Transverse colon (tissue), 4 donors: ENCODE results near the gene ROS1. TPM values are rescaled to one million over a fixed set of nuclear protein-coding genes. Genes with fewer than 3 reads are reported as not detected.
"Not testable (repeated sequence)": the region's sequence is repeated elsewhere in the genome, so short reads cannot be mapped to it uniquely, and the experiment has no call there.

Experiments used
- DNase-seq: peaks from one replicate; pipeline ENCODE4 v3.0.0-alpha.2; 2019
- H3K27ac ChIP-seq, 4 donors: fragments of 200-600 bp; sonication (generic); 2 replicates each; pipeline ENCODE4 v1.5.1; 2016 to 2018; ENCODE audit warnings: inconsistent platforms in 4 of 4
- H3K27me3 ChIP-seq: fragments of 200-600 bp; sonication (generic); 2 replicates; pipeline ENCODE4 v1.5.1; 2017; ENCODE audit warnings: inconsistent platforms
- H3K36me3 ChIP-seq, 4 donors: fragments of 200-600 bp; sonication (generic); 2 replicates each; pipeline ENCODE4 v1.5.1; 2017 to 2019; ENCODE audit warnings: inconsistent platforms in 4 of 4
- H3K4me1 ChIP-seq, 4 donors: fragments of 200-600 bp; sonication (generic); 2 replicates each; pipeline ENCODE4 v1.5.1; 2017 to 2020; ENCODE audit warnings: inconsistent platforms in 4 of 4
- H3K4me3 ChIP-seq, 4 donors: fragments of 200-600 bp; sonication (generic); 1 replicate in 1 of 4; 2 replicates in 3 of 4; pipeline versions ENCODE4 v1.5.1 to v1.6.1; 2017 to 2019; ENCODE audit warnings: inconsistent platforms in 4 of 4
- H3K9me3 ChIP-seq, 2 donors: fragments of 200-600 bp; sonication (generic); 2 replicates each; pipeline ENCODE4 v1.5.1; 2017 to 2019; ENCODE audit warnings: inconsistent platforms in 2 of 2
- EP300 ChIP-seq: sonication (generic); formaldehyde crosslinking; IDR thresholded peaks from one replicate; pipeline ENCODE4 v1.6.1; 2017; ENCODE audit warnings: antibody characterized with exemption, low read depth
- POLR2A ChIP-seq: fragments of 450-650 bp; IDR thresholded peaks from one replicate; pipeline ENCODE4 v1.6.1; 2016; ENCODE audit warnings: antibody characterized with exemption, mild to moderate bottlenecking, moderate library complexity
- POLR2AphosphoS5 ChIP-seq, 3 donors: sonication (generic); formaldehyde crosslinking; IDR thresholded peaks; one replicate each; pipeline ENCODE4 v1.6.1; 2016; ENCODE audit warnings: antibody characterized with exemption in 3 of 3
- WGBS, 2 donors: methylation state at CpG; one replicate each; pipeline ENCODE4 v1.1.5; 2018; ENCODE audit warnings: low coverage in 1 of 2; 5-methylcytosine and 5-hydroxymethylcytosine counted together
- in situ Hi-C, 4 donors: fragments of 200-750 bp; cut with MboI; loops; one replicate each; pipeline versions ENCODE4 v1.15.0 to v1.15.1; 2017; ENCODE audit warnings: low sequenced_read_pairs in 3 of 4, low pct_ligation_motif_present in 1 of 4, low pct_unique_long_range_greater_than_20kb in 1 of 4
- intact Hi-C: fragments of 100-400 bp; cut with DNase I; formaldehyde crosslinking; loops from one replicate; pipeline ENCODE4 v1.15.1; 2023; ENCODE audit warnings: low total_unique reads
- total RNA-seq, 4 donors: library from RNA; depleted of rRNA; stranded (reverse); fragments of >200 nt; gene quantifications; one replicate each; pipeline ENCODE4 v1.1.0, GENCODE V29; 2016
- TF ChIP-seq, protein P1 (sequence below), 5 experiments: fragments of 200-600 bp in 3 of 5; fragments of 450-650 bp in 2 of 5; sonication (generic) in 3 of 5; IDR thresholded peaks; 1 replicate in 2 of 5; 2 replicates in 3 of 5; pipeline ENCODE4 v1.5.1; 2016 to 2017; ENCODE audit warnings: antibody characterized with exemption in 5 of 5, inconsistent platforms in 3 of 5, mild to moderate bottlenecking in 2 of 5, moderate library complexity in 1 of 5

The ROS1 gene
- 1 to 10 TPM in 2 of 4 donors, under 1 TPM in 1, not detected in 1; 0.80 to 4.1 (median 2.5) TPM for total RNA-seq

DNA sequence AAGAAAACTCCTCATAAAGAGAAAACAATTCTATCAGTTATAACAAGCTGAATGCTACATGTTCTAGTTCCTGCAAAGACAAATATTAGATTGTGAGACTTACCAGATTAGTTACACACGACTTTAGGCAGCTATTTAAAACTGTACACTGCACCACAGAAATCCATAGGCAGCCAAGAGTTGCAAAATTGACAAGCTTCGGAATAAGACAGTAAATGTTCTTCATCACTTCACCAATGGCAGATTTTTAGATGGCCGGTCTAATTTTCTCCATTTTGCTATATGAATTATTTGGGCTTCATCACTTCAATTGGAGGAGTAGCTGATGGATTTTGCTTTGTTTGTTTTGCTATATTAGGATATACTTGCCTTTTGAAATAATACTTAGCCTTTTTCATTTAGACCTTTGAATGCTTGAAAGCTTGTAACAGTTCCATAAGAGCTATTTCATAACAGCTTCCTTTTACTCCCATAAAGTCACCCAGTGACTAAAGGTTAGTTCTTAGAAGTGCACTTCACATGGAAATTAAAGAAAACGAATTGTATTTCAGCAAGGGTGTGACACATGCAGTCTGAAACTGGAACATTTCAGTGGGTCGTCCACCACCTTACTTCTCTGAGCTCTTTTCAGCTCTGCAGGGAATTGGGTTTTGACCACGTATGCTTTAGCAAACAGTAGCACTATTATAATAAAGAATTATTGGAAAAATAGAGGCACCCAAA, at the start of gene ROS1:
TSS of gene ROS1 (minus strand) at position 512 of the 723 bp plus-strand sequence. CDS start at position 226, 286 bp downstream.
- no peaks in the 10 kb centered on the region for H3K27me3 ChIP-seq
- intact Hi-C loops, result no loop called here
- no peaks in the 10 kb centered on the region for H3K9me3 ChIP-seq
- peak within 1 kb of the TSS; percentile 39 to 68 (median 62) for H3K27ac ChIP-seq
- peaks cover 0 to 17% (median 3%) of the 10 kb centered on the region in 4 donors for H3K4me1 ChIP-seq
- H3K36me3 ChIP-seq, result no peaks in the 10 kb centered on the region
- no peak within 1 kb of the TSS for H3K4me3 ChIP-seq
- no peak for DNase-seq
- in situ Hi-C loops, result no loop called here
- TF ChIP-seq, protein P1, sequence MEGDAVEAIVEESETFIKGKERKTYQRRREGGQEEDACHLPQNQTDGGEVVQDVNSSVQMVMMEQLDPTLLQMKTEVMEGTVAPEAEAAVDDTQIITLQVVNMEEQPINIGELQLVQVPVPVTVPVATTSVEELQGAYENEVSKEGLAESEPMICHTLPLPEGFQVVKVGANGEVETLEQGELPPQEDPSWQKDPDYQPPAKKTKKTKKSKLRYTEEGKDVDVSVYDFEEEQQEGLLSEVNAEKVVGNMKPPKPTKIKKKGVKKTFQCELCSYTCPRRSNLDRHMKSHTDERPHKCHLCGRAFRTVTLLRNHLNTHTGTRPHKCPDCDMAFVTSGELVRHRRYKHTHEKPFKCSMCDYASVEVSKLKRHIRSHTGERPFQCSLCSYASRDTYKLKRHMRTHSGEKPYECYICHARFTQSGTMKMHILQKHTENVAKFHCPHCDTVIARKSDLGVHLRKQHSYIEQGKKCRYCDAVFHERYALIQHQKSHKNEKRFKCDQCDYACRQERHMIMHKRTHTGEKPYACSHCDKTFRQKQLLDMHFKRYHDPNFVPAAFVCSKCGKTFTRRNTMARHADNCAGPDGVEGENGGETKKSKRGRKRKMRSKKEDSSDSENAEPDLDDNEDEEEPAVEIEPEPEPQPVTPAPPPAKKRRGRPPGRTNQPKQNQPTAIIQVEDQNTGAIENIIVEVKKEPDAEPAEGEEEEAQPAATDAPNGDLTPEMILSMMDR (IDR thresholded peaks at IDR 0.05), result no peak
- TF ChIP-seq POLR2A (no peak), EP300 (no peak), POLR2AphosphoS5 (IDR thresholded peaks at IDR 0.05) (no peak)
- WGBS, 2 donors, result 50 to 55% methylated on average over 6 of the region's 6 CpGs

DNA sequence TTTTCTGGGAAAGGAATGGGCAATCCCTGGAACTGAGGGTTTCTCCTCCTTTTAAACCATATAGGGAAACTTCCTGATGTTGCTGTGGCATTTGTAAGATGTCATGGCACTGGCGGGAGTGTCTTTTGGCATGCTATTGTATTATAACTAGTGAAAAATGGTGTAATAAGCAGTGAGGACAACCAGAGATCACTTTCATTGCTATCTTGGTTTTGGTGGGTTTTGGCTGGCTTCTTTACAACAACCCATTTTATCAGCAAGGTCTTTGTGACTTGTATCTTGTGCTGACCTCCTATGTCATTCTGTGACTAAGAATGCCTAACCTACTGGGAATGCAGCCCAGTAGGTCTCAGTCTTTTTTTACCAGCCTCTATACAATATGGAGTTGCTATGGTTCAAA, 47.7 kb upstream of the ROS1 start:
- Histone ChIP-seq H3K36me3 (no peaks in the 10 kb centered on the region), H3K9me3 (no peaks in the 10 kb centered on the region), H3K4me1 (peaks cover 0 to 5% (median 0%) of the 10 kb centered on the region in 4 donors), H3K4me3 (no peak overlapping the region), H3K27ac (no peak overlapping the region), H3K27me3 (no peaks in the 10 kb centered on the region)
- intact Hi-C loops (no loop called here), in situ Hi-C loops (no loop called here)
- WGBS, 2 donors, result 77 to 88% methylated on average over 1 of the region's 1 CpG
- no peak for DNase-seq
- no peak for TF ChIP-seq POLR2AphosphoS5 (IDR thresholded peaks at IDR 0.05)

DNA sequence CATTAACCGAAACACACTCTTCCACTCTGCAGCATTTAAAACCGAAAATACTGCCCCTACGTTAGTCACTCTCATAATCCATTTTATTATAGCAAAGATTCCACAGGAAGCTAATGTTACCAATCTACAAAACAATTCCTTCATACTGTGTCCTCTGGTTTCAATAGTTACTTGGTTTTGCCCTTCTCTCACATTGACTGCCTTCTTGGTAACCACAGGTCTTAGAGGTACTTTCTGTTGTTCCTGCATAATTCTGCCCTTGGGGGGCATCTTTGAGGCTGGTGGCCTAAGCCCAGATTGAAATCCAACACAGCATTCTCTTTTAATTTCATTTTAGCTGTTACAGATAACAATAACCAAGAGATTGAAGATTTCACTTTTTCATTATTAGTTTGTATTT, 46.9 kb upstream of the ROS1 start:
- Histone ChIP-seq H3K36me3 (no peaks in the 10 kb centered on the region), H3K27me3 (no peaks in the 10 kb centered on the region), H3K9me3 (no peaks in the 10 kb centered on the region), H3K4me3 (no peak overlapping the region), H3K4me1 (no peaks in the 10 kb centered on the region), H3K27ac (no peak overlapping the region)
- intact Hi-C loops, result no loop called here
- in situ Hi-C loops, result no loop called here
- TF ChIP-seq, protein P1 (IDR thresholded peaks at IDR 0.05), result no peak
- TF ChIP-seq EP300, result no peak
- TF ChIP-seq POLR2AphosphoS5 (IDR thresholded peaks at IDR 0.05), result no peak
- no peak for TF ChIP-seq POLR2A
- DNase-seq, result no peak
- 80 to 91% methylated on average over 3 of the region's 3 CpGs for WGBS, 2 donors

DNA sequence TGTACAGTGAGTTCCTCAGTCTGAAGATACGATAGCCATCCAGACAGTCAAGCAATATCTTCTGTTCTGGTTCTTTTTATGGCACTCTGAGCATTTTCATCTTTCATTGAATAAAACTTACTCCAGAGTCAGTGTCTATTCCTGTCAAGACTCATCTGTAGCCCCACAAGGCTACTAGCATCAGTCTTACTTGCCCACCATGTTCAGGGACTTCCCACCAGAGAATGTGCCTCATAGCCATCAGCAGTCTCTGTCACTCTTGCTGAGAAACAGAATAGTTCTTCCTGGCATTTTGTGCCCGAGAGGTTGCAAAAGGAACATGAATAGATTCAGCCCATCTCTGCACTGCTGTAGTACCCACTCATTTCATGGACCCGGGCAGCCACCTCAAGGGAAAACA, 44.0 kb upstream of the ROS1 start:
- Histone ChIP-seq H3K4me1 (no peaks in the 10 kb centered on the region), H3K4me3 (no peak overlapping the region), H3K36me3 (no peaks in the 10 kb centered on the region), H3K27me3 (no peaks in the 10 kb centered on the region), H3K9me3 (no peaks in the 10 kb centered on the region), H3K27ac (no peak overlapping the region)
- in situ Hi-C loops (no loop called here), intact Hi-C loops (no loop called here)
- TF ChIP-seq, protein P1 (IDR thresholded peaks at IDR 0.05), result no peak
- no peak for TF ChIP-seq POLR2AphosphoS5 (IDR thresholded peaks at IDR 0.05)
- no peak for TF ChIP-seq EP300
- no peak for TF ChIP-seq POLR2A
- 87 to 100% methylated on average over 1 to 3 of the region's 3 CpGs for WGBS, 2 donors
- no peak for DNase-seq

DNA sequence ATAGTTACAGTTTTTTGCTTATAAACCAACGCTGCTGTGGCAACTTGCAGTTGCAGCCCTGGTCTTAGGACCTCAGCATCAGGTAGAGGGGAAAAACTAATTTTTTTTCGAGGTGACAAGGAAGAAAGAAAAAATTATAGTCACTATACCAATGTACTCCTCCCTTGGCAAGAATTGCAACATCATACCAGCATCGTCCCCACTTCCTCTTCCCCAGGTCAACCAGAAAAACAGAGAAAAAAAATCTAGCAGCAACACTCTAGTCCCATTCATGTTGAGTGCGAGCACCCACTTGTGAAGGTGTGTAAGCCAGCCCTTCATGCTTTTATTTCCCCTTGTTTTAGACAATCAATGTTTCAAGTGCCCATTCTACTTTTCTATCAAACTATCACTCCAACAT, 43.6 kb upstream of the ROS1 start:
- 56 to 76% methylated on average over 4 of the region's 4 CpGs for WGBS, 2 donors
- intact Hi-C loops (no loop called here), in situ Hi-C loops (no loop called here)
- Histone ChIP-seq H3K36me3 (no peaks in the 10 kb centered on the region), H3K4me3 (no peak overlapping the region), H3K27me3 (no peaks in the 10 kb centered on the region), H3K4me1 (no peaks in the 10 kb centered on the region), H3K27ac (no peak overlapping the region), H3K9me3 (no peaks in the 10 kb centered on the region)
- TF ChIP-seq POLR2A, result no peak
- TF ChIP-seq EP300, result no peak
- TF ChIP-seq POLR2AphosphoS5 (IDR thresholded peaks at IDR 0.05), result no peak
- TF ChIP-seq, protein P1 (IDR thresholded peaks at IDR 0.05), result no peak
- DNase-seq, result no peak

DNA sequence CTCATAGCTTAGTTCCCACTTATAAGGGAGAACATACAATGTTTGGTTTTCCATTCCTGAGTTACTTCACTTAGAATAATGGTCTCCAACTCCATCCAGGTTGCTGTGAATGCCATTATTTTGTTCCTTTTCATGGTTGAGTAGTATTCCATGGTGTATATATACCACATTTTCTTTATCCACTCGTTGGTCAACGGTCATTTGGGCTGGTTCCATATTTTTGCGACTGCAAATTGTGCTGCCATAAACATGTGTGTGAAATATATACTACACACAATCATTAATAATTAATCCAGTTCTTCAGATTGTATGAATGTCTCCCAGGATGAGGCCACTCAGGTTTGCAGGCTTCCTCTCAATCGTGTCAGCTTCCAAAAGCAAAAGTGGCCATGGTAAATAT, 42.8 kb upstream of the ROS1 start:
- H3K4me1 ChIP-seq, H3K4me3 ChIP-seq, in situ Hi-C loops, H3K27ac ChIP-seq, H3K27me3 ChIP-seq, H3K9me3 ChIP-seq, H3K36me3 ChIP-seq, DNase-seq, intact Hi-C loops: not testable (repeated sequence)
- 62 to 90% methylated on average over 3 to 4 of the region's 4 CpGs for WGBS, 2 donors
